K562 (cell line): ENCODE data around the gene PBXIP1. TPM values are rescaled to one million over a fixed set of nuclear protein-coding genes. Genes with fewer than 3 reads are reported as not detected.

ENCODE experiments used
- ATAC-seq: fragments of 200-7000 bp; cut with Tn5 transposase; 3 replicates; pipeline ENCODE4 v1.9.1; 2020; ENCODE audit warnings: moderate library complexity
- BruUV-seq: library from RNA; stranded (reverse); fragments of 400-500 nt; replicated peaks from 2 replicates; lab custom pipeline; 2021; lab: Mats Ljungman, UMichigan
- CTCF ChIA-PET: fragments of 300-600 bp; formaldehyde crosslinking; extraction: SDS; loops from one replicate; lab custom pipeline; 2021; ENCODE audit warnings: low intra/inter-chr PET ratio; lab: Yijun Ruan, JAX
- POLR2A ChIA-PET: fragments of 300-600, 350-650 bp; sonication (Branson Sonifier 250); formaldehyde crosslinking; extraction: SDS; loops from one replicate; lab custom pipeline; 2021; ENCODE audit warnings: antibody characterized with exemption, inconsistent platforms; lab: Yijun Ruan, JAX
- DNase-seq, 4 experiments: peaks; one replicate each; pipeline versions ENCODE4 v3.0.0 to v3.0.0-alpha.2; 2011 to 2018; ENCODE audit warnings: low spot score in 3 of 4, mixed read lengths in 3 of 4; ENCODE audit errors: extremely low read depth in 1 of 4
- FAIRE-seq: peaks from 2 replicates; lab custom pipeline; 2011; peaks lifted over from hg19 to GRCh38; lab: Jason Lieb, UNC
- H2AFZ ChIP-seq: 2 replicates; pipeline ENCODE4 v1.6.0; 2011; ENCODE audit warnings: low read depth, low read length, control low read depth, inconsistent platforms
- H3K27ac ChIP-seq: fragments of 200-600 bp; 3 replicates; pipeline ENCODE4 v1.8.0; 2011; ENCODE audit warnings: low read depth, mild to moderate bottlenecking, control low read depth, inconsistent platforms, low read length, moderate library complexity, mixed read lengths; ENCODE audit errors: extremely low read depth
- H3K27me3 ChIP-seq, 2 experiments: fragments of 300-600 bp in 1 of 2; 2 replicates in 1 of 2; 3 replicates in 1 of 2; pipeline versions ENCODE4 v1.6.0 to v1.8.0; 2011; ENCODE audit warnings: inconsistent platforms in 2 of 2, low read length in 2 of 2, mild to moderate bottlenecking in 1 of 2, mixed read lengths in 1 of 2, moderate library complexity in 1 of 2; ENCODE audit not compliant: control insufficient read depth in 2 of 2, insufficient read depth in 2 of 2
- H3K36me3 ChIP-seq: fragments of 300-600 bp; 3 replicates; pipeline ENCODE4 v1.8.0; 2011; ENCODE audit warnings: mild to moderate bottlenecking, low read length, inconsistent platforms; ENCODE audit not compliant: control insufficient read depth, insufficient read depth
- H3K4me1 ChIP-seq, 2 experiments: fragments of 200-600 bp in 1 of 2; replicated peaks in 1 of 2; 2 replicates in 1 of 2; 3 replicates in 1 of 2; pipeline versions ENCODE4 v1.5.1 to v1.8.0; 2011; ENCODE audit warnings: inconsistent platforms in 2 of 2, low read length in 2 of 2, mild to moderate bottlenecking in 1 of 2, mixed read lengths in 1 of 2, moderate library complexity in 1 of 2; ENCODE audit not compliant: control insufficient read depth in 2 of 2, insufficient read depth in 2 of 2
- H3K4me2 ChIP-seq: 2 replicates; pipeline ENCODE4 v1.6.1; 2011; ENCODE audit warnings: low read length, control low read depth, inconsistent platforms, mixed read lengths; ENCODE audit not compliant: insufficient read depth
- H3K4me3 ChIP-seq: fragments of 200-600 bp; sonication (generic), shearing (Covaris generic); 2 replicates; pipeline ENCODE4 v1.5.1; 2016; ENCODE audit warnings: control low read depth, inconsistent platforms
- H3K79me2 ChIP-seq: fragments of 200-600 bp; 3 replicates; pipeline ENCODE4 v1.8.0; 2011; ENCODE audit warnings: low read length, inconsistent platforms; ENCODE audit not compliant: control insufficient read depth, insufficient read depth
- H3K9ac ChIP-seq, 2 experiments: 2 replicates each; pipeline versions ENCODE4 v1.6.0 to v1.6.1; 2011; ENCODE audit warnings: low read depth in 2 of 2, low read length in 2 of 2, control low read depth in 1 of 2, inconsistent platforms in 1 of 2, mild to moderate bottlenecking in 1 of 2, mixed read lengths in 1 of 2; ENCODE audit not compliant: insufficient read depth in 1 of 2
- H3K9me1 ChIP-seq: one replicate; pipeline ENCODE4 v1.6.0; 2011; ENCODE audit warnings: inconsistent platforms, mild to moderate bottlenecking, low read length, moderate library complexity; ENCODE audit not compliant: control insufficient read depth, insufficient read depth
- H3K9me3 ChIP-seq: replicated peaks from 2 replicates; pipeline ENCODE4 v1.5.1; 2011; ENCODE audit warnings: low read depth, low read length, inconsistent platforms; ENCODE audit not compliant: control insufficient read depth, insufficient read depth
- H4K20me1 ChIP-seq: replicated peaks from 2 replicates; pipeline ENCODE4 v1.6.1; 2011; ENCODE audit warnings: low read length, inconsistent platforms, mixed read lengths; ENCODE audit not compliant: control insufficient read depth, insufficient read depth
- ATF1 ChIP-seq, 2 experiments: fragments of 450-650 bp in 1 of 2; IDR thresholded peaks; 2 replicates each; pipeline ENCODE4 v1.6.1; 2016; ENCODE audit warnings: missing compliant biosample characterization in 1 of 2, missing genetic modification characterization in 1 of 2
- GTF2F1 ChIP-seq: IDR thresholded peaks from 2 replicates; pipeline ENCODE4 v1.6.1; 2011; ENCODE audit warnings: low read depth, low read length, improper control_type of control experiment
- TAL1 ChIP-seq: fragments of 450-650 bp; IDR thresholded peaks from 2 replicates; pipeline ENCODE4 v1.6.1; 2016; ENCODE audit warnings: mild to moderate bottlenecking
- ZNF121 ChIP-seq: sonication (generic); formaldehyde crosslinking; conservative IDR thresholded peaks from 2 replicates; pipeline ENCODE4 v1.8.0; 2022; ENCODE audit warnings: missing genetic modification reagents
- WGBS: fragments of 100-300 bp; shearing (Covaris generic); methylation state at CpG from one replicate; pipeline ENCODE4 v1.1.6; 2016; ENCODE audit warnings: low coverage, mixed read lengths; ENCODE audit not compliant: insufficient coverage; ENCODE audit errors: missing lambda C conversion rate; 5-methylcytosine and 5-hydroxymethylcytosine counted together
- in situ Hi-C: fragments of 300-500 bp; cut with MboI; formaldehyde crosslinking; loops from 4 replicates; pipeline ENCODE4 v1.15.0; 2018; ENCODE audit warnings: inconsistent platforms, mixed read lengths
- intact Hi-C: fragments of 100-400 bp; cut with micrococcal nuclease; formaldehyde crosslinking; loops from 2 replicates; pipeline ENCODE4 v1.14.2; 2022
- polyA plus RNA-seq, 8 experiments: library from polyadenylated mRNA; depleted of rRNA in 4 of 8; stranded (reverse) in 5 of 8; unstranded in 3 of 8; fragments of >200 nt; fragmentation: Nextera tagmentation in 2 of 8; fragmentation: Illumina TruSeq in 1 of 8; extraction: Ambion mirVana in 2 of 8; extraction: Trizol in 1 of 8; gene quantifications; 2 replicates each; pipeline versions ENCODE4 v1.2.1 to v1.2.3, GENCODE V29; 2011 to 2014; ENCODE audit warnings: inconsistent platforms in 1 of 8, missing spikeins in 1 of 8
- total RNA-seq, 7 experiments: library from RNA; depleted of rRNA in 6 of 7; stranded (reverse); fragments of >200 nt in 6 of 7; fragmentation: Illumina TruSeq in 2 of 7; extraction: Trizol in 2 of 7; gene quantifications; 2 replicates each; pipeline versions ENCODE4 v1.2.1 to v1.2.3, GENCODE V29; 2011 to 2021; ENCODE audit warnings: low replicate concordance in 1 of 7

The PBXIP1 gene
- total and polyA plus RNA-seq, 9 of the 15 experiments (the other 6 are each of a cell fraction or from before 2014, with no cell fraction given) = 0.13 to 8.3 (median 5.8) TPM

- ATAC-seq = no peak
- Histone ChIP-seq H2AFZ (no peak overlapping the region), H4K20me1 (no peaks in the 10 kb centered on the region), H3K27me3 (no peaks in the 10 kb centered on the region), H3K36me3 (no peaks in the 10 kb centered on the region), H3K9me1 (no peaks in the 10 kb centered on the region), H3K4me1 (peaks cover 30 to 41% of the 10 kb centered on the region in 2 experiments; a peak in 4 of 5 replicates), H3K4me3 (no peak overlapping the region), H3K9ac (peak overlapping the region in 1 of 2 experiments; percentile 64; a peak in 1 of 4 replicates), H3K79me2 (peaks cover 3% of the 10 kb centered on the region; the same call in 1 of the 3 replicates), H3K4me2 (no peak overlapping the region), H3K27ac (no peak overlapping the region), H3K9me3 (no peaks in the 10 kb centered on the region)
- peak in 1 of 4 experiments; percentile 34 for DNase-seq
- TF ChIP-seq ATF1 (CRISPR knock-in tag; IDR thresholded peaks at IDR 0.05) = no peak
- peak; percentile 32; the same call in 1 of the 2 replicates for TF ChIP-seq ATF1 (tag; IDR thresholded peaks at IDR 0.05)
- TF ChIP-seq TAL1 = no peak
- no peak for TF ChIP-seq GTF2F1
- peak; percentile 91 for TF ChIP-seq ZNF121 (CRISPR knock-in tag)
- ChIA-PET POLR2A (interaction anchor here (0.6 to 1.3 kb wide), 5 partner anchors 10 to 533 kb away, joined by 3 to 4 read pairs (median 3); no protein-coding TSS in a partner anchor), CTCF (no interaction called here)
- 84% methylated on average over 7 of the region's 7 CpGs for WGBS
- BruUV-seq = no TSS peak
- in situ Hi-C loops (no loop called here), intact Hi-C loops (loop anchor here (5.0 kb wide), 1 partner anchor 167 kb away; no protein-coding TSS in a partner anchor)
- FAIRE-seq = no peak
Observed at GRCh38 chr1:154938604-154939399, 17.1 kb downstream of the PBXIP1 start.
